Measurements from ENCODE around the gene ESRRA. TPM values are rescaled to one million over a fixed set of nuclear protein-coding genes. Genes with fewer than 3 reads are reported as not detected.

The ESRRA gene
- total and polyA plus RNA-seq, 9 of the 15 experiments (the other 6 are each of a cell fraction or from before 2014, with no cell fraction given): 0.27 to 89.7 (median 23.7) TPM

GRCh38 chr11:64304316-64305072 is 830 bp upstream of the ESRRA start (continued):
- TF ChIP-seq HIVEP1 (CRISPR knock-in tag; IDR thresholded peaks at IDR 0.05) (no peak), MITF (IDR thresholded peaks at IDR 0.05) (peak; percentile 62; the same call in 1 of the 2 replicates), POLR2A (conservative IDR thresholded peaks at IDR 0.05) (peak; percentile 77), RB1 (IDR thresholded peaks at IDR 0.05; ENCODE audit: low read depth) (peak; percentile 16; the same call in 1 of the 2 replicates), SMARCA5 (IDR thresholded peaks at IDR 0.05) (no peak; the same call in 1 of the 2 replicates), ZC3H8 (IDR thresholded peaks at IDR 0.05) (no peak), RBM25 (IDR thresholded peaks at IDR 0.05; ENCODE audit: low read depth, low read length, severe bottlenecking) (no peak), FOXK1 (CRISPR knock-in tag; IDR thresholded peaks at IDR 0.05; ENCODE audit: borderline replicate concordance) (no peak; the same call in 1 of the 2 replicates), HES1 (IDR thresholded peaks at IDR 0.05; ENCODE audit: low read depth) (no peak), ARID4B (CRISPR knock-in tag; IDR thresholded peaks at IDR 0.05) (peak; percentile 71), NCOA4 (IDR thresholded peaks at IDR 0.05; ENCODE audit: partially characterized antibody) (no peak), SRSF3 (IDR thresholded peaks at IDR 0.05; ENCODE audit: insufficient read depth, low read length) (0 out of 2 replicates have a peak, but pooled peaks have one; percentile 61), SMARCA4 (IDR thresholded peaks at IDR 0.05) (peak; percentile 55; the same call in 1 of the 2 replicates), TFE3 (CRISPR knock-in tag; IDR thresholded peaks at IDR 0.05) (peak; percentile 32), HLTF (IDR thresholded peaks at IDR 0.05) (peak; percentile 74; the same call in 1 of the 2 replicates), NFIC (IDR thresholded peaks at IDR 0.05) (no peak), KLF13 (tag; IDR thresholded peaks at IDR 0.05; ENCODE audit: borderline replicate concordance, low read depth) (no peak), TCFL5 (CRISPR knock-in tag; conservative IDR thresholded peaks at IDR 0.05) (no peak), DIDO1 (tag; IDR thresholded peaks at IDR 0.05; ENCODE audit: low read depth) (no peak), ATF3 (IDR thresholded peaks at IDR 0.05) (peak; percentile 54), ATF3 (CRISPR knock-in tag; conservative IDR thresholded peaks at IDR 0.05) (0 out of 2 replicates have a peak, but pooled peaks have one; percentile 61)
